NAMALWA (cell line): Measurements from ENCODE around the gene SVBP.

Experiments
- DNase-seq: peaks from one replicate; pipeline ENCODE4 v3.0.0-alpha.2; 2015; ENCODE audit warnings: low spot score

Gene SVBP

DNA sequence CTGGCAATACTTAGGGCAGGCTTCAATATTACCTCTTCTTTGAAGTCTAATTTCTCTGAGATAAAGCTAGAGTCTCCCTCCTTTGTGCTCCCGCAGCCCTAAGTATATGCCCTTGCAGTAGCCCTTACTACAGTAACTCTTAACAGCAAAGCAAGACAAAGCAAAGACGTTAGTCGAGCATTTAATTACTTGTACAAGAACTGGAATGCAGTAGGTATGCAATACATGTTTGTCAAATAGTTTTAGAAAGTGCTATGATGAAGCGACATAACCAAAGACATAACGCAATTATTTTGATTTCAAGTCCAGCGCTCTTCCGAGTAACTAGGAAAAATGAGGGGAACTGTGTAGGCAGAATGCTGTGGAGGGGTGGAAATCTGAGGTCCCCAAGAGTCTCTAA, 51.9 kb downstream of the SVBP start:
- DNase-seq = no peak

DNA sequence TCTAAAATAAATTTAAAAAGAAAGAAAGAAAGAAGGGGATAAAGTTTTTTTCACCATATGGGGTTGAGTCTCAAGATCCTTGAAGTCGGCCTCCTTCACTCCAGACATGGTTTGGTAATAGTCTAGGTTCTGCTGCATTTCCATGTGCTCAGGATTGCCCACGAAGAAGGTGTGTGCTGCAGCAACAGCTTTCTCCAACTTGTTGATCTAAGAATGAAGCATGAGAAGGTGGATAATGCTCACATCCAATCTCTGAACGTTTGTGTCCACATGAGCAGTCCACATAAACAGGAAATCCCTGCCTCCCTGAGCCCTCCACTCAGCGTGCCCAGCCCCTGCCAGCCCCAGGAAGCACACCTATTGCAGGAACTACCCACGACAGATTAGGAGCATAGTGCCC, 54.9 kb downstream of the SVBP start:
- no peak for DNase-seq

DNA sequence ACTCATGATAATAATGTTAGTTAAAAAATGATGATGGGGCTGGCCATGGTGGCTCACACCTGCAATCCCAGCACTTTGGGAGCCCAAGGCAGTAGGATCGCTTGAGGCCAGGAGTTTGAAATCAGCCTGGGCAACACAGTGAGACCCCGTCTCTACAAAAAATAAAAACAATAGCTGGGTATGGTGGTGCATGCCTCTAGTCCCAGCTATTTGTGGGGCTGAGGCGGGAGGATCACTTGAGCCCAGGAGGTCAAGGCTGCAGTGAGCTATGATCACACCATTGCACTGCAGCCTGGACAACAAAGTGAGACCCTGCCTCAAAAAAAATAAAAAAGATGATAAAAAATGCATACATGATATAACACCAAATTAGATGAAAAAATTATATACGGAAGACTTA, 55.6 kb downstream of the SVBP start:
- no peak for DNase-seq

DNA sequence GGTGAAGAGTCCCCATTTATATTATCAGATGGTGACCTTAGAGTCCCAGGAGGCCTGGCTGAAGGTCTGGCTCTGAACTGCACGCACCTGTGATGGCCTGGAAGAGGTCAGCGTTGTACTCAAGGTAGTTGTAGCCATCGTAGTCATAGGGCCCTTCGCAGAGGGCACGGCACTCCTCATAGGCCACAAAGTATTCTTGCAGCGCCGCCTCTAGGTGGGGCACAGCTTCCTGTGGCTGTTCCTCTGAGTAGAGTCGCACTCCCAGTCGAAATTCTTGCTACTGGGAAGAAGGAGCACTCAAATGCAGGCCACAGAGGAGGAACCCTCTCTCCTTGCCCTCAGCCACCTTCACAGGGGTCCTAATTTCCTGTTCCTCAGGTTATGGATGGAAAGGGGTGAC, 58.1 kb downstream of the SVBP start:
- no peak for DNase-seq

DNA sequence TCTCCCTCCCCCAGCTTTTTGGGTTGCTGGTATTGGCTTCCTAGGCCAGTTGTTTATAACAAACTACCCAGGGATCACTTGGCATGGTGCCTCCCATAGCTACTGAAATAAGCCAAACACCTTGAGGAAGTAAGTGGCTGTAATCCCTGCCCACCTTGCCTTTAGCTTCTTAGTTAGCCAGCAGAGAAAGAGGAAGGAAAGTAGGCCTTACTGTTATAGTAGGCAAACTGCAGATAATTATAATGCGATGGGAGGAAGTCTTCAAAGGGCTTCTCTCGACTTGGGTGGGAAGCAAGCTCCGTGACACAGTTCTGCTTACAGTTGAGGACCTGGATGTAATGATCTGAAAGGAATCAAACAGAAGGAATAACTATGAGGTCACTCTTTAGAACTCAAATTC, 58.6 kb downstream of the SVBP start:
- no peak for DNase-seq

DNA sequence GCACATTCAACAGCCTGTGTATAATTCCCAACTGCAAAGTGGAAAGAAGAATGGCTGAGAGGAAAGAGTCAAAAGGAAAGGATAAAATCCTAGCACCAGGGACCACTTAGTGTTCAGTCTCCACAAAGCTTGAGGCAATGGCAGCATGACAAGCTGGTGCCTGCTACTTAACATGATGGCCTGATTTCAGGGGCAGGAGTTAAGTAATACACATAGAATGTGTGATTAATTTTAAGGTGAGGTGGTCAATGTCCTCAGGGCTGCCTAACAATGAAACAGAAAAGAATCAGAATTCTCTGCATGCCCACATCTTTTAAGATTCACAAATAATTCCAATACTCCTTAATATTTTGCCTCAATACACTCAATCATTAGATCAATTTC, 59.3 kb downstream of the SVBP start:
- no peak for DNase-seq
